Osteoblast (primary cell): Measurements from ENCODE around the gene GRM6. TPM values are rescaled to one million over a fixed set of nuclear protein-coding genes. Genes with fewer than 3 reads are reported as not detected.
A peak's percentile ranks its signal among the peaks of the same experiment; 100 is the strongest.

Source experiments
- DNase-seq: peaks from one replicate; pipeline ENCODE4 v3.0.0; 2011; ENCODE audit warnings: low spot score, mixed read lengths; ENCODE audit not compliant: insufficient read length; ENCODE audit errors: missing footprints
- H2AFZ ChIP-seq: 2 replicates; pipeline ENCODE4 v1.6.0; 2011; ENCODE audit warnings: mild to moderate bottlenecking, low read length
- H3K27ac ChIP-seq: 2 replicates; pipeline ENCODE4 v1.5.1; 2011; ENCODE audit warnings: mild to moderate bottlenecking, low read depth, low read length, moderate library complexity
- H3K27me3 ChIP-seq: 2 replicates; pipeline ENCODE4 v1.6.0; 2012; ENCODE audit warnings: mild to moderate bottlenecking, control low read depth, inconsistent platforms, low read length, moderate library complexity; ENCODE audit not compliant: insufficient read depth
- H3K36me3 ChIP-seq: 2 replicates; pipeline ENCODE4 v1.5.1; 2011; ENCODE audit warnings: mild to moderate bottlenecking, low read length, control low read depth, moderate library complexity; ENCODE audit not compliant: insufficient read depth
- H3K4me1 ChIP-seq: 2 replicates; pipeline ENCODE4 v1.5.1; 2011; ENCODE audit warnings: mild to moderate bottlenecking, low read length, control low read depth, moderate library complexity; ENCODE audit not compliant: insufficient read depth
- H3K4me2 ChIP-seq: 2 replicates; pipeline ENCODE4 v1.6.0; 2011; ENCODE audit warnings: mild to moderate bottlenecking, low read length; ENCODE audit not compliant: insufficient read depth
- H3K4me3 ChIP-seq: fragments of 200-600 bp; sonication (generic); 3 replicates; pipeline ENCODE4 v1.5.1; 2012; ENCODE audit warnings: mild to moderate bottlenecking, low read length, inconsistent platforms; ENCODE audit not compliant: insufficient read depth
- H3K79me2 ChIP-seq: 2 replicates; pipeline ENCODE4 v1.6.0; 2012; ENCODE audit warnings: mild to moderate bottlenecking, low read length, control low read depth, inconsistent platforms; ENCODE audit not compliant: insufficient read depth
- H3K9me3 ChIP-seq: 2 replicates; pipeline ENCODE4 v1.5.1; 2011; ENCODE audit warnings: low read depth, low read length, control low read depth
- H4K20me1 ChIP-seq: 2 replicates; pipeline ENCODE4 v1.6.0; 2012; ENCODE audit warnings: mild to moderate bottlenecking, low read length, control low read depth; ENCODE audit not compliant: insufficient read depth
- total RNA-seq: library from RNA; depleted of rRNA; stranded (reverse); fragments of >200 nt; gene quantifications from 2 replicates; pipeline ENCODE4 v1.2.3, GENCODE V29; 2012
- TF ChIP-seq, protein P1 (sequence below): IDR thresholded peaks from 2 replicates; pipeline ENCODE4 v1.5.1; 2011; ENCODE audit warnings: mild to moderate bottlenecking, low read depth, low read length, moderate library complexity; ENCODE audit errors: extremely low read depth

GRM6 gene
- total RNA-seq, 1 donor: not detected

DNA sequence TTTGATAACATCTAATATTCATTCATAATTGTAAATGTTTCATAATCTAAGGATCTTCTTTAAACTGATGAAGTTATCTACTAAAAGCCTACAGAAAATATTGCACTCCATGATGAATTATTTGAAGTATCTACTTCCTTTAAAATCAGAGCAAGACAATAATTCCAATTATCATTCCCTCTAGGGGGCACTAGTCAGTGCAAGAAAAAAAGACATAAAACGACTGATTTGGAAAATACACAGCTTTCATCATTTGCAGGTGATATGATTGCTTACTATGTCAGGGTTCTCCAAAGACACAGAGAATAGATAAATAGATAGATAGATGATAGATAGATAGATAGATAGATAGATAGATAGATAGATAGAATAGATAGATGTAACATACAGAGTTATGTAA is 13.5 kb upstream of the GRM6 start:
- Histone ChIP-seq H3K4me2 (no peak overlapping the region), H3K79me2 (no peaks in the 10 kb centered on the region), H3K27ac (no peak overlapping the region), H3K27me3 (no peaks in the 10 kb centered on the region), H3K9me3 (no peaks in the 10 kb centered on the region), H2AFZ (no peak overlapping the region), H3K4me3 (no peak overlapping the region), H3K36me3 (no peaks in the 10 kb centered on the region), H3K4me1 (no peaks in the 10 kb centered on the region), H4K20me1 (no peaks in the 10 kb centered on the region)
- DNase-seq: no peak
- TF ChIP-seq, protein P1, sequence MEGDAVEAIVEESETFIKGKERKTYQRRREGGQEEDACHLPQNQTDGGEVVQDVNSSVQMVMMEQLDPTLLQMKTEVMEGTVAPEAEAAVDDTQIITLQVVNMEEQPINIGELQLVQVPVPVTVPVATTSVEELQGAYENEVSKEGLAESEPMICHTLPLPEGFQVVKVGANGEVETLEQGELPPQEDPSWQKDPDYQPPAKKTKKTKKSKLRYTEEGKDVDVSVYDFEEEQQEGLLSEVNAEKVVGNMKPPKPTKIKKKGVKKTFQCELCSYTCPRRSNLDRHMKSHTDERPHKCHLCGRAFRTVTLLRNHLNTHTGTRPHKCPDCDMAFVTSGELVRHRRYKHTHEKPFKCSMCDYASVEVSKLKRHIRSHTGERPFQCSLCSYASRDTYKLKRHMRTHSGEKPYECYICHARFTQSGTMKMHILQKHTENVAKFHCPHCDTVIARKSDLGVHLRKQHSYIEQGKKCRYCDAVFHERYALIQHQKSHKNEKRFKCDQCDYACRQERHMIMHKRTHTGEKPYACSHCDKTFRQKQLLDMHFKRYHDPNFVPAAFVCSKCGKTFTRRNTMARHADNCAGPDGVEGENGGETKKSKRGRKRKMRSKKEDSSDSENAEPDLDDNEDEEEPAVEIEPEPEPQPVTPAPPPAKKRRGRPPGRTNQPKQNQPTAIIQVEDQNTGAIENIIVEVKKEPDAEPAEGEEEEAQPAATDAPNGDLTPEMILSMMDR: peak; percentile 42

DNA sequence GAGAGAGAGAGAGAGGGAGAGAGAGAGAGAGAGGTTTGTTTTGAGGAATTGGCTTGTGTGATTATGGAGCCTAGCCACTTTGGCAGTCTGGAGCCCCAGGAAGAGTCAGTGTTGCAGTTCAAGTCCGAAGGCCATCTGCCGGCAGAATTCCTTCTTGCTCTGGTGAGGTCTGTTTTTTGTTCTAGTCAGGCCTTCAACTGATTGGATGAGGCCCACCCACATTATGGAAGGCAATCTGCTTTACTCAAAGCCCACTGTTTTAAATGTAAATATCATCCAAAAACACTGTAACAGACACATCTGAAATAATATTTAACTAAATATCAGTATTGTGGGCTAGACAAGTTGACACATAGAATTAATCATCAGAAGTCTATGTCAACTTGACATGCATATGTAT is 11.4 kb upstream of the GRM6 start:
- DNase-seq: no peak
- Histone ChIP-seq H3K4me1 (no peaks in the 10 kb centered on the region), H3K9me3 (no peaks in the 10 kb centered on the region), H3K4me3 (no peak overlapping the region), H4K20me1 (no peaks in the 10 kb centered on the region), H3K36me3 (no peaks in the 10 kb centered on the region), H3K27ac (no peak overlapping the region), H2AFZ (no peak overlapping the region), H3K79me2 (no peaks in the 10 kb centered on the region), H3K4me2 (no peak overlapping the region), H3K27me3 (no peaks in the 10 kb centered on the region)
- TF ChIP-seq, protein P1: no peak

DNA sequence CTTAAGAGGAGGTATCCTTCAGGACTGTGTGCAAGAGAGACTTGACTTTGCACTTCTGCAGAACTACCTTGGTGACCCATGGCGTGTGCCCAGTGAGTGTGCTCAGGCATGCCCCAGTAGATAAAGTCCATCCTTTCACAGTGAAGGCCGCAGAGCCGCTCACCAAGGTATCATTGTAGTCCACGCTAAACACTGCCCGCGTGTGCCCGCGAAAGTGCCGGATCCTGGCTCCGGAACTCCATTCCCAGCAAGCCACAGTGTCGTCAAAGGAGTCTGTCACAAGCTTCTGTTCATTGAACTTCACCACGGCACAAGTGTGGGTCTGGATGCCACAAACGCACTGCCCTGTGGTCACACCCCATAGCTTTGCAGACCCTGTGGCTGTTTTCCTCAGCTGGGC is 3.3 kb upstream of the GRM6 start:
- no peak for DNase-seq
- no peaks in the 10 kb centered on the region for H3K4me1 ChIP-seq
- no peaks in the 10 kb centered on the region for H3K9me3 ChIP-seq
- no peak overlapping the region for H3K4me3 ChIP-seq
- H3K27me3 ChIP-seq: peaks cover 13% of the 10 kb centered on the region
- H3K36me3 ChIP-seq: no peaks in the 10 kb centered on the region
- H3K4me2 ChIP-seq: no peak overlapping the region
- TF ChIP-seq, protein P1: no peak
- no peak overlapping the region for H2AFZ ChIP-seq
- no peak overlapping the region for H3K27ac ChIP-seq
- H4K20me1 ChIP-seq: no peaks in the 10 kb centered on the region
- H3K79me2 ChIP-seq: no peaks in the 10 kb centered on the region

DNA sequence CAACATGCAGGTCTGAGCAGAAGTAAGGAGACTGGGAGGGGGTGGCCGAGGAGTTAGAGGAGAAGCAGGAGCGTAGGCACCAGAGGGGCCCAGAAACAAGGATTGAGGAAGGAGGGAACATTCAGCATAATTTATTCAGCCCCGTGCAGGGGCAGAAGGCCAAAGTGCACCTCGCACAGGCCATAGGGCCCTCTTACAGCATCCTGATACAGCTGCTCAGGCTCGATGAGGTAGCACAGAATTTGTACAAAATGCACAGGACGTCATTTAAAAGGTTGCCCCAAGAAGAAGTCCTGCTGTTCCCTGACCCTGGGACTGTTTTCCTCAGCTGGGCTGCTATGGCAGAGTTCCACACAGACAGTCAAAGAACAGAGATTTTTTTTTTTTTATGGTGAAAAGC is 2.1 kb upstream of the GRM6 start:
- Histone ChIP-seq H3K27ac (no peak overlapping the region), H3K9me3 (no peaks in the 10 kb centered on the region), H2AFZ (no peak overlapping the region), H4K20me1 (no peaks in the 10 kb centered on the region), H3K4me3 (no peak overlapping the region), H3K79me2 (no peaks in the 10 kb centered on the region), H3K4me1 (no peaks in the 10 kb centered on the region), H3K36me3 (no peaks in the 10 kb centered on the region), H3K4me2 (no peak overlapping the region), H3K27me3 (peaks cover 13% of the 10 kb centered on the region)
- peak; percentile 62 for DNase-seq
- TF ChIP-seq, protein P1: no peak
